Skeletal muscle satellite cell (primary cell): Measurements from ENCODE around the gene WNK3. TPM values are rescaled to one million over a fixed set of nuclear protein-coding genes. Genes with fewer than 3 reads are reported as not detected.
"Not testable (repeated sequence)": the region's sequence is repeated elsewhere in the genome, so short reads cannot be mapped to it uniquely, and the experiment has no call there.

ENCODE experiments used
- H3K27me3 ChIP-seq: 2 replicates; pipeline ENCODE4 v1.7.0; 2013; ENCODE audit warnings: low read length; ENCODE audit not compliant: control insufficient read depth, insufficient read depth
- H3K36me3 ChIP-seq: 2 replicates; pipeline ENCODE4 v1.7.0; 2013; ENCODE audit warnings: mild to moderate bottlenecking, control low read depth, low read length; ENCODE audit not compliant: insufficient read depth
- H3K4me1 ChIP-seq: 2 replicates; pipeline ENCODE4 v1.7.0; 2013; ENCODE audit warnings: low read length; ENCODE audit not compliant: control insufficient read depth, insufficient read depth
- H3K4me2 ChIP-seq: 2 replicates; pipeline ENCODE4 v1.7.0; 2013; ENCODE audit warnings: mild to moderate bottlenecking, low read length
- H3K4me3 ChIP-seq: 2 replicates; pipeline ENCODE4 v1.7.0; 2013; ENCODE audit warnings: low read length
- H3K9ac ChIP-seq: 2 replicates; pipeline ENCODE4 v1.7.0; 2013; ENCODE audit warnings: mild to moderate bottlenecking, low read depth, low read length, moderate library complexity
- H3K9me3 ChIP-seq: replicated peaks from 2 replicates; pipeline ENCODE4 v1.7.0; 2013; ENCODE audit warnings: mild to moderate bottlenecking, control low read depth, low read length
- total RNA-seq: library from RNA; depleted of rRNA; stranded (reverse); fragments of >200 nt; gene quantifications from 2 replicates; pipeline ENCODE4 v1.2.3, GENCODE V29; 2012; rRNA removed

The WNK3 gene
- under 0.01 TPM in 2 replicates for total RNA-seq

- Histone ChIP-seq H3K27me3 (peaks cover 13% of the 10 kb centered on the region), H3K9me3 (no peaks in the 10 kb centered on the region), H3K36me3 (no peaks in the 10 kb centered on the region), H3K4me2 (peak within 1 kb of the TSS; percentile 89), H3K4me3 (peak within 1 kb of the TSS; percentile 77), H3K4me1 (peaks cover 6% of the 10 kb centered on the region), H3K9ac (peak within 1 kb of the TSS; percentile 66)
Measured at GRCh38 chrX:54357414-54358377, at the start of gene WNK3. TSS of gene WNK3 (minus strand) at chrX:54358046.

DNA sequence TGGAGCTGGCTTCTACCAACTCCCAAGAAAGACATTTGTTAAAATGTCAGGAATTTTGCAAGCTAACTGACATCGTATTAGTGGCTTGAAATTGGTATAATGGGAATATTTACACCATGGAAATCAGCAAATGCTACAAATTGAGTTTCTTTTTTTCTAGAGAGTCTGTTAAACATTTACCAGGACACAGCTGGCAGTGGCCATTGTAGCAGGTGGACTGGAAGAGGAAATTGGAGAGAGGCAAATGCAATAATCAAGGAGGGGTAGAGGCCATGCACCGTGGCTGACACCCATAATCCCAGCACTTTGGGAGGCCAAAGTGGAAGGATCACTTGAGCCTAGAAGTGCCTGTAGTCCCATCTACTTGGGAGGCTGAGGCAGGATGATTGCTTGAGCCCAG is 49.4 kb upstream of the WNK3 start:
- Histone ChIP-seq H3K4me2 (no peak overlapping the region), H3K9ac (no peak overlapping the region), H3K9me3 (no peaks in the 10 kb centered on the region), H3K4me3 (no peak overlapping the region), H3K36me3 (no peaks in the 10 kb centered on the region), H3K4me1 (no peaks in the 10 kb centered on the region), H3K27me3 (no peaks in the 10 kb centered on the region)

DNA sequence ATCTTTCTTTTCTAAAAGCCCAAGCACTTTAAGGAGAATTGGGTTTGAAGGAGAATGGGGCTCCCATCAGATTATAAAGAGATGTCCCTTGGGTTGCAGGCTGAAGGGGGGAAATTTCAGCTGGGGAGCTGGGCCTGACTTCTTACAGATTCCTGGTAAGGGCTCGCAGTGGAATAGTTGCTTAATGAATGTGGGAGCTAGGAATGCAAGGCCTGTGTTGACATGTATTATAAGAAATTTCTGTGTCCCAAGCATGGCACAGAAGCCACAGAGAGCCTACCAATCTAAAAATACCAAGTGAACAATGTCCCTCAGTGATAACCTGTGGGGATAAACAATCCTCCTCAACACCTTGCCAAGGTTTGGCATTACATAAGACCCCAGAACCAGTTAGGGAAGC is 39.3 kb upstream of the WNK3 start:
- no peaks in the 10 kb centered on the region for H3K4me1 ChIP-seq
- no peaks in the 10 kb centered on the region for H3K9me3 ChIP-seq
- H3K36me3 ChIP-seq, result no peaks in the 10 kb centered on the region
- H3K9ac ChIP-seq, result no peak overlapping the region
- no peaks in the 10 kb centered on the region for H3K27me3 ChIP-seq
- no peak overlapping the region for H3K4me3 ChIP-seq
- H3K4me2 ChIP-seq, result no peak overlapping the region

DNA sequence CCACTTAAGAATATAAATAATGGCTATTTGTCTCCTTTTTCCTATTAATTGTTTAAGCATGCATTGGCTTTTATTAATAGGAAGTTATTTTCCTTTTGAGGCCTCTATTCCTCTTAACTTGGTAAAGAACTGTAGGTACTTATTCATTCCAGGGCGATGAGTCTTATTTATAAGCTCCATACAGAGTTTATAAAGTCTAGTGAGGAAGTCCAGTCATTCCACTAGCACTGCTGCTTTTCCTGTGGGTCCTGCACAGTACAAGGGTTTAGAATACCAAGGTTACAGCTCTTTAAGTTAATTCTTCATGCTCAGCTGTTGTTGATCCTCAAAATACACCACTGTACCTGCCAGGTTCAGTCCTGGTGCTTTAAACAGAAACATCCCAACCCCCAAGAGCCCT is 28.5 kb upstream of the WNK3 start:
- Histone ChIP-seq H3K4me1 (no peaks in the 10 kb centered on the region), H3K9me3 (no peaks in the 10 kb centered on the region), H3K4me3 (no peak overlapping the region), H3K9ac (no peak overlapping the region), H3K4me2 (no peak overlapping the region), H3K27me3 (no peaks in the 10 kb centered on the region), H3K36me3 (no peaks in the 10 kb centered on the region)

DNA sequence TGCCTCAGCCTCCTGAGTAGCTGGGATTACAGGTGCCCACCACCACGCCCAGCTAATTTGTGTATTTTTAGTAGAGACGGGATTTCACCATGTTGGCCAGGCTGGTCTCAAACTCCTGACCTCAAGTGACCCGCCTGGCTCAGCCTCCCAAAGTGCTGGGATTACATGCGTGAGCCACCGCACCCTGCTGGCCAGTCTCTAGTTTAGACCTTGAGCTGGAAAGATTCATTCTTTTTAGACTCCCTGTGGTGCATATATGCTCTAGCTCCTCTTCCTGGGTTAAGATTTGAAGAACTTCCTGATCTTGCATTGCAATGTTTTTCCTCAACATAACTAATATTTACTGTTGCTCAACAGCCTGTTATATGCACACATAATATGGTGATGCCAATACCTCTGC is 26.8 kb upstream of the WNK3 start:
- not testable (repeated sequence) for H3K9ac ChIP-seq

GRCh38 chrX:54359408-54359807 is 1.6 kb upstream of the WNK3 start:
- H3K9me3 ChIP-seq, result no peaks in the 10 kb centered on the region
- peaks cover 6% of the 10 kb centered on the region for H3K4me1 ChIP-seq
- H3K27me3 ChIP-seq, result peaks cover 13% of the 10 kb centered on the region
- no peak overlapping the region for H3K4me3 ChIP-seq
- no peak overlapping the region for H3K9ac ChIP-seq
- H3K36me3 ChIP-seq, result no peaks in the 10 kb centered on the region
- H3K4me2 ChIP-seq, result peak overlapping the region; percentile 89

More for the DNA sequence above, 26.8 kb upstream of the WNK3 start:
- not testable (repeated sequence) for H3K27me3 ChIP-seq, H3K4me1 ChIP-seq, H3K4me2 ChIP-seq, H3K4me3 ChIP-seq, H3K36me3 ChIP-seq, H3K9me3 ChIP-seq

DNA sequence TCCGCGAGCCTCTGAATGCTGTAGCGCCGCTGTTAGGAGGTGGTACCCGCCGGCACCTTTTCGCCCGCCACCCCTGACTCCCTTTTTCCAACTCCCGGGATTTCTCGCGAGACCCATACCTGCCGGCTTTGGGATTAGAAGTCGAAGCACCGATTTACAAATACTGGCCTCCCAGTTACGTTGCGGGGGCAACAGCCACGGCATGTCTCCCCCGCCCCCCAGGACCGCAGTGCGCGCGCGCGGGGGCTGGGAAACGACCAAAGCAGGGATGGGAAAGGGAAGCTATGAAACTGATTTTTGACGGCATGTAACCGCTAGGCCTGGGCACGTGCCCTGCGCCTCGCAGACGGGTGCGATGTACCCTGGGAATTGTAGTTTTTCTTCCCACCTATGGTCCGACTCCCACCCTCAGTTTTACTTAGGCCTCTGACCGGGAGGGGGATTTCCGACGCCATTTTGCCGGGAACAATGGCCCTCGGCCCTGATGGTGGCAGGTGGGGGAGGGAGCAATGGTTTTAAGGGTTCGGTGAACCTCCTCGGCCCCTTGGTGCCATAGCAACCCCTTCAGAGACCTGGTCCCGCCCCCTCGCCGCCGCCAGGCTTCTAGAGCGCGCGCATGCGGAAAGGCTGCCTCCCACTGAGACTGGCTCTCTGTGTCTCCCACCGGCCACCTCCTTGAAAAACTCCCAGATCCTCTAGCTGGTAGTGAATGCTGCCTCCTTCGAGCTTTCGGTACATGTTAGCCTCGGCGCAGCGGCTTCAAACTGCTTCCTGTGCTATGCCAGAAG is 772 bp upstream of the WNK3 start:
- Histone ChIP-seq H3K4me1 (peaks cover 6% of the 10 kb centered on the region), H3K4me3 (peak overlapping the region; percentile 61)

DNA sequence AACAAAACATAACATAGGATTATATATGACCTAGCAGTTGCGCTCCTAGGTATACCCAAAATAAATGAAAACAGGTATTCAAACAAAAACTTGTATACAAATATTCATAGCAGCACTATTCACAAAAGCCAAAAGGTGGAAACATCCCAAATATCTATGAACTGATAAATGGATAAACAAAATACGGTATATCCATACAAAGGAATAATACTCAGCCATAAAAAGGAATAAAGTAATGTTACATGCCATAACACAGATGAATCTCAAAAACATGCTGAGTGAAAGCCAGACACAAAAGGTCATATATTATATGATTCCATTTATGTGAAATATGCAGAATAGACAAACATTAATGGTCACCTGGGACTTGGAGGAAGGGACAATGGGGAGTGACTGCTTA is 5.2 kb downstream of the WNK3 start:
- no peak overlapping the region for H3K4me2 ChIP-seq
- no peaks in the 10 kb centered on the region for H3K36me3 ChIP-seq
- H3K4me1 ChIP-seq, result no peaks in the 10 kb centered on the region
- H3K27me3 ChIP-seq, result peaks cover 5% of the 10 kb centered on the region
- H3K4me3 ChIP-seq, result no peak overlapping the region
- no peak overlapping the region for H3K9ac ChIP-seq
- H3K9me3 ChIP-seq, result no peaks in the 10 kb centered on the region

More for the DNA sequence above, 772 bp upstream of the WNK3 start:
- Histone ChIP-seq H3K9me3 (no peaks in the 10 kb centered on the region), H3K4me2 (peak overlapping the region; percentile 89), H3K36me3 (no peaks in the 10 kb centered on the region), H3K9ac (peak overlapping the region; percentile 45), H3K27me3 (peaks cover 13% of the 10 kb centered on the region)

DNA sequence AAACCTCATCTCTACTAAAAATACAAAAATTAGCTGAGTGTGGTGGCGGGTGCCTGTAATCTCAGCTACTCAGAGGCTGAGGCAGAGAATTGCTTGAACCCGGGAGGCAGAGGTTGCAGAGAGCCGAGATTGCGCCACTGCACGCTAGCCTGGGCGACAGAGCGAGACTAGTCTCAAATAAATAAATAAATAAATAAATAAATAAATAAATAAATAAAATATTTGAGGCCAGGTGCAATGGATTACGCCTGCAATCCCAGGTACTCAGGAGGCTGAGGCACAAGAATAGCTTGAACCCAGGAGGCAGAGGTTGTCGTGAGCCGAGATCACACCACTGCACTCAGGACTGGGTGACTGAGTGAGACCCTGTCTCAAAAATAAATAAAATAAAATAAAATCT is 20.5 kb downstream of the WNK3 start:
- not testable (repeated sequence) for H3K4me3 ChIP-seq

GRCh38 chrX:54325077-54325476 is 32.8 kb downstream of the WNK3 start:
- Histone ChIP-seq H3K36me3 (no peaks in the 10 kb centered on the region), H3K27me3 (peaks cover 4% of the 10 kb centered on the region), H3K9ac (no peak overlapping the region)

More for the DNA sequence above, 20.5 kb downstream of the WNK3 start:
- not testable (repeated sequence) for H3K9me3 ChIP-seq, H3K4me1 ChIP-seq, H3K9ac ChIP-seq, H3K4me2 ChIP-seq, H3K27me3 ChIP-seq, H3K36me3 ChIP-seq

GRCh38 chrX:54320067-54320466 is 37.8 kb downstream of the WNK3 start:
- no peaks in the 10 kb centered on the region for H3K4me1 ChIP-seq
- no peaks in the 10 kb centered on the region for H3K9me3 ChIP-seq
- H3K4me3 ChIP-seq, result no peak overlapping the region
- H3K27me3 ChIP-seq, result peaks cover 4% of the 10 kb centered on the region
- H3K9ac ChIP-seq, result no peak overlapping the region
- no peaks in the 10 kb centered on the region for H3K36me3 ChIP-seq
- no peak overlapping the region for H3K4me2 ChIP-seq

More at GRCh38 chrX:54325077-54325476, 32.8 kb downstream of the WNK3 start:
- Histone ChIP-seq H3K4me1 (no peaks in the 10 kb centered on the region), H3K9me3 (no peaks in the 10 kb centered on the region), H3K4me2 (no peak overlapping the region), H3K4me3 (no peak overlapping the region)
